GM21576 (cell line): ENCODE results near the gene INS.

Experiments
- ATAC-seq: cut with Tn5 transposase; IDR thresholded peaks from one replicate; pipeline ENCODE4 v1.9.1; 2021; ENCODE audit warnings: mild to moderate bottlenecking, moderate library complexity; ENCODE audit not compliant: unreplicated experiment

The INS gene

GRCh38 chr11:2122222-2122906, 38.6 kb downstream of the INS start:
- no peak for ATAC-seq

- ATAC-seq, result no peak
These were observed 39.5 kb downstream of the INS start for GRCh38 chr11:2121227-2122130.

- ATAC-seq, result no peak
These were observed 40.5 kb downstream of the INS start for GRCh38 chr11:2120359-2121100.

GRCh38 chr11:2118677-2119076, 42.3 kb downstream of the INS start:
- no peak for ATAC-seq

DNA sequence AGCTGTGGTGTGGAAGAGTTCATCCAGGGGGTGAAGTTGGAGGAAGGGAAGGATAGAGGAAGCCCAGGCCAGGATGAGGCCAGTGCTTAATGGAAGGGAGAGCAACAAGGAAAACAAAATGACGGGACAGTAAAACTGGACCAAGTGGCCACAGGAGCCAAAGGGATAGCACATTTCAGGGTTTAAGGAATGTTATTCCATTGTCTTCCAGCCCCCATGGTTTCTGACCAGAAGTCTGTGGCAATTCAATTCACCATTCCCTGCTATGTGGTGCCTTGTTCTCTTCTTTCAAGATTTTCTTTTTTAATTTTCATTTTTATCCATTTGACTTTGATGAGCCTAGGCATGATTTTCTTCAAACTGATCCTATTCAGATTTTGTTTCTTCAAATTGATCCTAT, 44.3 kb downstream of the INS start:
- ATAC-seq, result no peak

DNA sequence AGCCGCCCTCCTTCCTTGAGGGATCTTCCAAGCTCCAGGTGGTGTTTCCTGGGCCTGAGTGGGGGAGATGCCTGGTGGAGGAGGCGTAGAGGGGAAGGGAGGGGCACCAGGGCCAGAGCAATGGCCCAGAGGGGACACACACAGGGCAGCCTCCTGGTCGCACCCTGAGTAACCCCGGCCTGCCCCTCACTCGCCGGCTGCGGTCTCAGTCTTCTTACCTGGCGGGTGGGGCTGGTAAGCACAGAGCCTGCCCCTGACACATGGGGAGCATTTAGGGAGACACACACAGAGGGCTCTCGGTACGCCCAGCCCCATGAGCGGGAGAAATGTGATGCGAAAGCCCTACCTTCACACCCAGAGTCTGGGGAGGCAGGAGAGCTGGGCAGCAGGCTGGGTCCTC, 45.7 kb downstream of the INS start:
- ATAC-seq, result no peak

- no peak for ATAC-seq
These were observed 46.4 kb downstream of the INS start for GRCh38 chr11:2114430-2115241.

DNA sequence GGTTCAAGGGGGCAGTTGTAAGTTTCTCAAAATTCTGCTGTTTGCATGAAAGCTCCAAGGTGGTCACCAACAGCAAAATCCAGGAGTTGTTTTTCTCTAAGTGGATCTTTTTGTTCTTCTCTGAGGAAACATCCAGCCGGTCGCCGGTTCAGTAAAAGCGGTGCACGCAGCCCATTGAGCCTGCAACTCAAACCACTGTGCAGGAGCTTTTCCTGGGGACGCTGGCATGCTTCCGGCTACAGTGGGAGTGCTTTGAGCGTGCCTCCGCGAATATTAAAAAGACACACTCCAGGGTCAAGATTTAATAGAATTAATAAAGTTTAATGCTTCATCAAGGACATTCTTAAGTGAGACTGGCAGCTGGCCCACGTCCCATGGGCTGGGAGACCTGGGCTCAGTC, 47.2 kb downstream of the INS start:
- no peak for ATAC-seq

DNA sequence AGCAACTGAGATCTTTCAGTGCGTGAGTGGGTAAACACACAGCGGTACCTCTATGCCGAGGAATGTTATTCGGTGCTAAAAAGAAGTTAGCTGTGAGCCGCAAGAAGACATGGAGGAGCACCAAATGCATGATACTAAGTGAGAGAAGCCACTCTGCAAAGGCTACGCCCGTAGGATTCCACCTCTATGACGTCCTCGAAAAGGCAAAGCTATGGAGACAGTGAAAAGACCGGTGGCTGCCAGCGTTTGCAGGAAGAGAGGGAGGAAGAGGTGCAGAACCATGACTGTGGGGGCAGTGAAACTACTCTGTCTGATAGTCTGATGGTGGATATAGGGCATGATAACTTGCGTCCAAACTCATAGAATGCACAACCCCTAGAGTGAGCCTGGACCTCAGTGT, 50.5 kb downstream of the INS start:
- ATAC-seq, result no peak
